Measurements from ENCODE around the gene AMOTL1.
"Not testable (repeated sequence)": the region's sequence is repeated elsewhere in the genome, so short reads cannot be mapped to it uniquely, and the experiment has no call there.

AMOTL1 gene

GRCh38 chr11:94849839-94850238 is 81.7 kb downstream of the AMOTL1 start:
- DNase-seq (ENCODE audit: extremely low read depth, low read depth), result peak; percentile 12
- no peak for TF ChIP-seq CTCF (IDR thresholded peaks at IDR 0.05; ENCODE audit: low read depth, low read length)

GRCh38 chr11:94851864-94852636 is 83.9 kb downstream of the AMOTL1 start:
- no peak for TF ChIP-seq CTCF (IDR thresholded peaks at IDR 0.05; ENCODE audit: low read depth, low read length)
- no peak for DNase-seq (ENCODE audit: extremely low read depth, low read depth)

GRCh38 chr11:94853288-94853687 is 85.1 kb downstream of the AMOTL1 start:
- DNase-seq (ENCODE audit: extremely low read depth, low read depth), result not testable (repeated sequence)

- no peak for TF ChIP-seq CTCF (IDR thresholded peaks at IDR 0.05; ENCODE audit: low read depth, low read length)
- no peak for DNase-seq (ENCODE audit: extremely low read depth, low read depth)
Measured at GRCh38 chr11:94853836-94854235, 85.7 kb downstream of the AMOTL1 start.

GRCh38 chr11:94854770-94855633 is 86.8 kb downstream of the AMOTL1 start:
- TF ChIP-seq CTCF (IDR thresholded peaks at IDR 0.05; ENCODE audit: low read depth, low read length), result no peak

GRCh38 chr11:94855666-94856065 is 87.5 kb downstream of the AMOTL1 start:
- no peak for DNase-seq (ENCODE audit: extremely low read depth, low read depth)
- no peak for TF ChIP-seq CTCF (IDR thresholded peaks at IDR 0.05; ENCODE audit: low read depth, low read length)

More at GRCh38 chr11:94854770-94855633, 86.8 kb downstream of the AMOTL1 start:
- DNase-seq (ENCODE audit: extremely low read depth, low read depth), result no peak

GRCh38 chr11:94856443-94856842 is 88.3 kb downstream of the AMOTL1 start:
- no peak for TF ChIP-seq CTCF (IDR thresholded peaks at IDR 0.05; ENCODE audit: low read depth, low read length)
- DNase-seq (ENCODE audit: extremely low read depth, low read depth), result no peak

Measured in AG09319 (cell line).